ENCODE data around the gene ZBED4.
"Not testable (repeated sequence)": the region's sequence is repeated elsewhere in the genome, so short reads cannot be mapped to it uniquely, and the experiment has no call there.

ZBED4 gene

GRCh38 chr22:49827271-49827852, 26.3 kb upstream of the ZBED4 start:
- peak; percentile 19 for DNase-seq

GRCh38 chr22:49827853-49828598, 25.6 kb upstream of the ZBED4 start, which contains the start of gene BRD1:
BRD1 (minus strand) TSS chr22:49827873; CDS start chr22:49824317, 3,556 bp downstream.
- DNase-seq = peak; percentile 48

GRCh38 chr22:49828599-49828965, 25.1 kb upstream of the ZBED4 start:
- no peak for DNase-seq

GRCh38 chr22:49829044-49829853, 24.4 kb upstream of the ZBED4 start:
- no peak for DNase-seq

GRCh38 chr22:49833340-49834007, 20.2 kb upstream of the ZBED4 start:
- DNase-seq = no peak

GRCh38 chr22:49838771-49839717, 14.6 kb upstream of the ZBED4 start:
- DNase-seq = peak; percentile 88

- DNase-seq = no peak
These were observed 8.4 kb upstream of the ZBED4 start for GRCh38 chr22:49845241-49845640.

GRCh38 chr22:49845666-49846459, 7.8 kb upstream of the ZBED4 start:
- no peak for DNase-seq

- DNase-seq = no peak
These were observed 5.6 kb upstream of the ZBED4 start for GRCh38 chr22:49847751-49848689.

- DNase-seq = no peak
These were observed 4.9 kb upstream of the ZBED4 start for GRCh38 chr22:49848690-49849160.

GRCh38 chr22:49849161-49850020, 4.3 kb upstream of the ZBED4 start:
- no peak for DNase-seq

GRCh38 chr22:49850021-49850911, 3.4 kb upstream of the ZBED4 start:
- DNase-seq = no peak

- no peak for DNase-seq
These were observed 2.5 kb upstream of the ZBED4 start for GRCh38 chr22:49850959-49851802.

GRCh38 chr22:49852568-49852897, 1.1 kb upstream of the ZBED4 start:
- DNase-seq = not testable (repeated sequence)

GRCh38 chr22:49853981-49854831, 562 bp downstream of the ZBED4 start:
- no peak for DNase-seq

Data from T-helper 9 cell (primary cell).